Calu3 (cell line): ENCODE results near the gene GNA12. TPM values are rescaled to one million over a fixed set of nuclear protein-coding genes. Genes with fewer than 3 reads are reported as not detected.

Experiments used
- BruUV-seq: library from RNA; stranded (reverse); fragments of 400-500 nt; replicated peaks from 2 replicates; lab custom pipeline; 2021; lab: Mats Ljungman, UMichigan
- CTCF ChIA-PET: fragments of 300-600 bp; sonication (Branson Sonifier 250); formaldehyde crosslinking; loops from one replicate; lab custom pipeline; 2022; ENCODE audit warnings: antibody characterized with exemption; lab: Charles Lee
- DNase-seq: peaks from one replicate; pipeline ENCODE4 v3.0.0; 2022
- H3K27ac Mint-ChIP-seq: one replicate; pipeline ENCODE4 v1.8.0; 2022; ENCODE audit warnings: mixed read lengths; ENCODE audit not compliant: unreplicated experiment
- H3K27me3 Mint-ChIP-seq: one replicate; pipeline ENCODE4 v1.8.0; 2022; ENCODE audit warnings: mixed read lengths; ENCODE audit not compliant: unreplicated experiment
- H3K36me3 Mint-ChIP-seq: one replicate; pipeline ENCODE4 v1.8.0; 2022; ENCODE audit warnings: mild to moderate bottlenecking, moderate library complexity, mixed read lengths; ENCODE audit not compliant: insufficient read depth, unreplicated experiment
- H3K4me1 Mint-ChIP-seq: one replicate; pipeline ENCODE4 v1.8.0; 2022; ENCODE audit warnings: mild to moderate bottlenecking, low read depth, mixed read lengths; ENCODE audit not compliant: unreplicated experiment
- H3K4me3 Mint-ChIP-seq: one replicate; pipeline ENCODE4 v1.8.0; 2022; ENCODE audit warnings: mild to moderate bottlenecking, low read depth, moderate library complexity, mixed read lengths; ENCODE audit not compliant: unreplicated experiment
- H3K9me3 Mint-ChIP-seq: one replicate; pipeline ENCODE4 v1.8.0; 2022; ENCODE audit warnings: low read depth, mixed read lengths; ENCODE audit not compliant: unreplicated experiment
- CTCF ChIP-seq: fragments of 200-600 bp; IDR thresholded peaks from one replicate; pipeline ENCODE4 v1.8.0; 2022; ENCODE audit warnings: antibody characterized with exemption; ENCODE audit not compliant: unreplicated experiment
- intact Hi-C: fragments of 100-400 bp; cut with micrococcal nuclease; formaldehyde crosslinking; loops from one replicate; pipeline ENCODE4 v1.10.0; 2022; ENCODE audit not compliant: unreplicated experiment
- total RNA-seq: library from RNA; stranded (reverse); gene quantifications from 2 replicates; pipeline ENCODE4 v1.2.3, GENCODE V29; 2022

Gene GNA12
- total RNA-seq, 1 experiment from 2014 or later: 78.3 TPM

GRCh38 chr7:2805213-2805944 is 38.7 kb downstream of the GNA12 start:
- no peaks in the 10 kb centered on the region for H3K36me3 Mint-ChIP-seq
- H3K27ac Mint-ChIP-seq: no peak overlapping the region
- intact Hi-C loops: no loop called here
- H3K9me3 Mint-ChIP-seq: no peaks in the 10 kb centered on the region
- H3K27me3 Mint-ChIP-seq: no peaks in the 10 kb centered on the region
- H3K4me1 Mint-ChIP-seq: peaks cover 60% of the 10 kb centered on the region
- DNase-seq: no peak
- BruUV-seq: no TSS peak
- no peak for TF ChIP-seq CTCF
- CTCF ChIA-PET: interaction anchor here (1.1 to 1.6 kb wide), 2 partner anchors 27 to 45 kb away, joined by 3 to 5 read pairs; no protein-coding TSS in a partner anchor
- no peak overlapping the region for H3K4me3 Mint-ChIP-seq

- no peak overlapping the region for H3K27ac Mint-ChIP-seq
- no TSS peak for BruUV-seq
- intact Hi-C loops: no loop called here
Observed at GRCh38 chr7:2804227-2804763, 39.8 kb downstream of the GNA12 start.

GRCh38 chr7:2803755-2804154 is 40.4 kb downstream of the GNA12 start:
- no peaks in the 10 kb centered on the region for H3K27me3 Mint-ChIP-seq
- H3K27ac Mint-ChIP-seq: no peak overlapping the region
- no peak for TF ChIP-seq CTCF
- no peaks in the 10 kb centered on the region for H3K9me3 Mint-ChIP-seq
- no peak overlapping the region for H3K4me3 Mint-ChIP-seq
- intact Hi-C loops: no loop called here
- no TSS peak for BruUV-seq
- peaks cover 56% of the 10 kb centered on the region for H3K4me1 Mint-ChIP-seq
- no peaks in the 10 kb centered on the region for H3K36me3 Mint-ChIP-seq
- DNase-seq: no peak
- CTCF ChIA-PET: interaction anchor here (0.7 to 2.0 kb wide), 3 partner anchors 10 to 43 kb away, joined by 5 to 6 read pairs (median 5); no protein-coding TSS in a partner anchor

More at GRCh38 chr7:2804227-2804763, 39.8 kb downstream of the GNA12 start:
- H3K27me3 Mint-ChIP-seq: no peaks in the 10 kb centered on the region
- no peak for TF ChIP-seq CTCF
- H3K36me3 Mint-ChIP-seq: no peaks in the 10 kb centered on the region
- DNase-seq: no peak
- no peaks in the 10 kb centered on the region for H3K9me3 Mint-ChIP-seq
- peaks cover 61% of the 10 kb centered on the region for H3K4me1 Mint-ChIP-seq
- H3K4me3 Mint-ChIP-seq: no peak overlapping the region
- CTCF ChIA-PET: interaction anchor here (1.1 to 2.0 kb wide), 3 partner anchors 17 to 44 kb away, joined by 3 to 5 read pairs (median 5); no protein-coding TSS in a partner anchor

- H3K4me1 Mint-ChIP-seq: peaks cover 51% of the 10 kb centered on the region
- BruUV-seq: no TSS peak
Observed at GRCh38 chr7:2803342-2803692, 40.8 kb downstream of the GNA12 start.

More at GRCh38 chr7:2803342-2803692, 40.8 kb downstream of the GNA12 start:
- Mint-ChIP-seq H3K9me3 (no peaks in the 10 kb centered on the region), H3K27me3 (no peaks in the 10 kb centered on the region), H3K27ac (peak overlapping the region; percentile 33), H3K4me3 (peak overlapping the region; percentile 53), H3K36me3 (no peaks in the 10 kb centered on the region)
- CTCF ChIA-PET: interaction anchor here (0.7 to 2.0 kb wide), 2 partner anchors 10 to 18 kb away, joined by 5 to 6 read pairs; no protein-coding TSS in a partner anchor
- intact Hi-C loops: no loop called here
- no peak for TF ChIP-seq CTCF
- no peak for DNase-seq
